Stimulated activated CD8-positive, alpha-beta memory T cell treated with anti-CD3 and anti-CD28 coated beads, Interleukin-4, amount 100 ng/mL, for 24 hours (primary cell): ENCODE data around the gene CAST.

ENCODE experiments used
- DNase-seq: peaks from one replicate; pipeline ENCODE4 v3.0.0-alpha.2; 2020; ENCODE audit warnings: low read depth

The CAST gene

GRCh38 chr5:96648023-96648422 is 14.2 kb upstream of the CAST start:
- no peak for DNase-seq

DNA sequence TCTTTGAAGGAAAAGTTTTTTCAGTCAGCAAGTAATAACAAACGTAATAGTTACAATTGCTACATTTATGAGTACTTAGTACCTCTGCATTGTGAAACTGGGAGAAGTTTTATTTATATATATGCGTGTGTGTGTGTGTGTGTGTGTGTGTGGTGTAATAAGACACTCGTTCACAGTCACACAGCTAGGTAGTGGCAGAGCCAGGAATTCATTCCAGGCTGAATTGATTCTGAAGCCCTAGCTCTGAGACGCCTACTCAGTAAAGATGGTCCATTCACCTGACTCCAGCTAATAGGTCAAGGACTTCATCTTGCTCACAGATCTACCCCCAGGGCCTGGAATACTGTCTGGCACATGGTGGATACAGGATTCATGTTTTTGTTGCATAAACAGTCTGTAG is 13.6 kb upstream of the CAST start:
- no peak for DNase-seq

DNA sequence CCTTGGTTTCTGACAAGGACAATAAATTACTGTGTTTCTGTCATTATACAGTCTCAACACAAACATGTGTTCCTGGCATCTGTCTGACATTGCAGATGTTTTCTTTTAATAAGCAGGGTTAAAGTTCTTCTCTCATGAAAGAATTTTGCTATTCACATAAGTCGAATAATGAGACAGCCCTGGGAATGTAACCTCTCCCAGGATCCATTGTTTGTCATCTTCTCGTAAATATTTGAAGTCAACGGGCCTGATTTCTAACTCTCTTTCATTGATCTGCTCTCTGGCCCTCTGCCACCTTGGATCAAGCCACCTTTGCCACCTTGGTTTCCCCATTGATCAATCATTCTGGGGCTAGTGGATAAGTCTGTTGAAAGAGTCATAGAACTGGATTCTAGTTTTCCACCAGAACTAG is 12.9 kb upstream of the CAST start:
- no peak for DNase-seq

DNA sequence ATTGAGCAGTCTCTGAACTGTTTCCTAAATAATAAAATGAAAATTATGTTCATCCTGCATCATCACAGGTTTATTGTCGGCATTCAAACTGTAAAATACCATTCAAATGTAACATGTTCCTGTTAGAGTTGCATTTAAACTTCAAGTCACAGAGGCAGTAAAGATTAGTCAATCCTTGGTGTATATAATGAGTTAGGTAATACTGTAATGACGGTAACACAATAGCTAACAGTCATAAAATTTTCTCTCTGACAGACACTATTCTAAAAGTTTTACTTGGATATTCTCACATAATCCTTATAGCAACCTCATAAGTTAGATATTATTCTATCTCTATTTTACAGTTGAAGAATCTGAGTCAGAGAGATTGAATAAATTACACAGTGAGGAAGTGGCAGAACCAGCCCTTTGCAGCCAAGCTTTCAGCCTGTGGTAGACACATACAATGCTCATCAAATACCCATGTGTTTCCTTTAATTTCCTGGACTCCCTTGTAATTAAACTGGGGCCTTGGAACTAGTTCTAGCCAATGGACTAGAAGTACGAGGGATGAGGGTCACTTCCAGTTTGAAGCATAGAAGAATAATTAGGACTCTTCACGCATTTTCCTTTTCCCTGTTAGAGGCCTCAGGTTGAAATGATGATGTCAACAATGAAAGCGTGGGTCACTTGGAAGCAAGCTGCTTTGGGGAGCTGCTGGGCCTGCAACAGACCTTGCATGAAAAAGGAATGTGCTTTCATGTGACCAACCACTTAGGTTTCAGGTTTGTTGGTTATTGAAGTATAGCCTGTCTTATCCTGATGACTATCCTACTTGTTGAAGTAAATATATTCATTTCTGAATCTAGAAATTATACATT is 12.3 kb upstream of the CAST start:
- DNase-seq: no peak

- DNase-seq: no peak
Observed at GRCh38 chr5:96651047-96651446, 11.1 kb upstream of the CAST start.

DNA sequence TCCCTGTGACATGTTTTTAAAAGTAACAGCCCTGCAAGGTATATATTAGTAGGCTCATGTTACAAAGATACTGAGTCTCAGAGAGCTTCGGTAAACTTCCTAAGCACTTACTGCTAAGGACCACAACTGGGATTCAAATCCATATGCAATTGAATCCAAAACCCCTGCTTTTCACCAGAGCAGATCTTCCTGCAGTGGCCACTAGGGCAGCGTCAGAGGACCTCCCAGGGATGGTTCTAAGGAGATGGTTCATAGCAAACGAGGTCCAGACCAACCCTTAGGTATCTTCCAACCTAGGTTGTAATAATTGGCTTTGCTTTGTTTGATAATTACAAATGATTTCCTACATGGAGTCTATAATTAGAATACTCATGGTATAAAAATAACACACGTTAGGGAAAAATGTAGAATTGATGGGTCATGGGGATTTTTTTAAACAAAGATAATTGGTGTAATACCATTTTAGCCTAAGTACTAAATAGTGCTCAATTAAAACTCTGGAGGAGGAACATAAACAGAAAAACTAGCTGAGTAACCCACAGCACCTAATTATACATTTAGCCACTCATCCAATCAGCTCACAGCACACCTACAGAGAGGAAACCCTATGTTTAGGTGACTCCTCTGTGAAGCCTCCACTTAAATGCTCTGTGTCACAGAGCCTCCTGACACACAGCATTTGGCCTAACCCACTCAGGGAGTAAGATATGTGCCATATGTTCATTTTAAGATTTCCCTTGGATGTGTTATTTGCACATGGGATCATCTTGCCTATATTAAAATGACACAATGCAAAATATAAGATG is 10.0 kb upstream of the CAST start:
- DNase-seq: no peak

GRCh38 chr5:96652769-96653454 is 9.3 kb upstream of the CAST start:
- DNase-seq: no peak

DNA sequence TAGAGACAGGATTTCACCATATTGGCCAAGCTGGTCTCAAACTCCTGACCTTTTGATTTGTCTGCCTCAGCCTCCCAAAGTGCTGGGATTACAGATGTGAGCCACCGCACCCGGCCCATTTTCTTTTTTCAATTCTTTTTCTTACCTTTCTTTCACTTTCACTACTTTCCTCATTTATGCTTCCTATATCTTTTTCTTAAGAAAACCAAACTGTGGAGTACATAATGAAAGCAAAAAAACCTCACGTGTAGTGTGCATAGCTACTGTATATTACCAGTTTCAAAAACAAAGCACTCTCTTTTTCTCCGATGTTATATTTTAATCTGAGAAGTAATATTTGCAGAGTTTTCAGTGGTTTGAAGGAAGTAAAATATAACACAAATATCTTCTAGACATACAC is 8.0 kb upstream of the CAST start:
- no peak for DNase-seq

- DNase-seq: no peak
Observed at GRCh38 chr5:96655085-96655484, 7.1 kb upstream of the CAST start.

DNA sequence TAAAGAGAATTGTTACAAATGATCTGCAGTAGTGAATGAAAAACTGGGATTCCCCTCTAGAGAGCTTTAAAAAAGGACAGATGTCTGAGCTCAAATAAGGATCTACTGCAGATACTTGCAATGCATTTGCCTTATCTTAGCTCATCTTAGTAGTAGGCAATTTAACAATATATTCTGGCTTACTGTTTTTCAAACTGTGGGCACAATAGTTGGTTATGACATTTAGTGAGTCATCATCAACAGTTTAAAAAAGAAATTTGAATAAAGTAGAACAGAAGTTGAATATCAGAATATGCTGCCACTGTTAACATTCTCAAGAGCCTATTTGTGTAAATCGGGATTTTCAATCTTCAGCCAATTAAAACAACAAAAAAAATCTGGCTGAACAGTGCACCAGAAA is 6.7 kb upstream of the CAST start:
- DNase-seq: no peak

GRCh38 chr5:96657068-96657467 is 5.1 kb upstream of the CAST start:
- DNase-seq: no peak

DNA sequence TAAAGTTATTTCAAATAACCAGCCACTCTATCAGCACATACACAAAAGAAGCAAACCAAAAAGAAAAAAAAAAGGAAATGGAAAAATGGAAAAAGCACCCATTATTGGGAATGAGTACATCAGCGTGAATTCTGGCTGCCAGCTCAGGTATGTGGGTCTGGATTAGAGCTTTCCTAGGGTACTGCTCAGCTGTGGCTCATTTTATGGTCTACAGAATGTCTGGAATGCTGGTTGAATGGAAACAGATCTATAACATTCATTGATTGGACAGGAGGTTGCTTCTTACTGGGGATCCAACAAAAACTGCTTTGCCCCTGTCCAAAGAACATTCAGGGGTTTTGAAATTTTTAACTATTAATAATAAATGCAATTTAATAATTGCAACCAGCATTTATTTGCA is 3.9 kb upstream of the CAST start:
- DNase-seq: no peak

DNA sequence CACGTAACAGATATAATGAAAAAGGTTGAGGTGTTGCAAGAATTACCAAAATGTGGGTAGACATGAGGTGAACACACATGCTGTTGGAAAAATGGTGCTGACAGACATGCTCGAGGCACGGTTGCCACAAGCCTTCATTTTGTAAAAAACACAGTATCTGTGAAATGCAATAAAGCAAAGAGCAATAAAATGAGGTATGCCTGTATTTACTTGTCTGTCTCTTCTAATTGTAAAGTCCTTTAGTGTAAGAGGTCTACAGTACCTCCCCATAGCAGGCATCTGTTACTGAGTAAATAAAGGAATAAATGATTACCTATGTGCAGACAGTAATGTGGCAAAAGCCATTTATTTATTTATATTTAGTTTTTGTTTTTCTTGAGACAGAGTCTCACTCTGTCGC is 3.0 kb upstream of the CAST start:
- DNase-seq: no peak

GRCh38 chr5:96660971-96661854 is 963 bp upstream of the CAST start:
- DNase-seq: no peak

DNA sequence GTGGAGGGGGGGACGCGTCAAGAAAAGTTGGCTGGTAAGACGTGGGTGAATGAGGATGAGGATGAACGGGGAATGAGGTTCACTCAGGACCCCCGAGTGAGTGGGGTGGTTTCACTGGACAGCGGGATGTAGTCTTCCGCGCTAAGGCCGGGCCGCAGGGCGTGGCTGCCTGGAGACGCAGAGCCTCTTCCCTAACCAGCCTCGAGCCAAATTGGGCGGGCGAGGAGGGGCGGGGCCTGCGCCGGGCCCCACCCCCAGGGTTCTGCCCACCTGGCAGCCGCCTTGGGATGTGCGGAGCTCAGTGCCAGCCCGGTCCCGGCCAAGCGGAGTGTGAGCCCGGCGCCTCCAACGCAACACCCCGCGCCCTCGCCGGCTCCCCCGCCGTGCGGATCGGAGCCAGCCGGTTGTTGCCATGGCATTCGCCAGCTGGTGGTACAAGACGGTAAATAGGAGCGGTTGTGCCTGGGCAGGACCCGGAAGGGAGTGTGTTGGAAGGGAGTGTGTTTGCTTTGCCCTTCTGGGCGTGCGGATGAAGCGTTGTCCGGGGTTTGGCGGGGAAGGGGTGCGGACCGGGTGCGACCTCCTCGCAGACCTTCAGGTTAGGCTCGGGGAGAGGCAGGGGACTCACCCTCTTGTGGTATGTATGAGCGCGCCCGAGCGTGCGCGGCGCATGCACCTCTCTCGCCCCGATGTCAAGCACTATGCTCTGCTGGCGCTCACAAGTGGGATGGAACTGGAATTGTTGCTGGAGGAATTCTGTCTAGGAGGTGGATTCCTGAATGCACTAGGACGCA is 746 bp downstream of the CAST start:
- DNase-seq: peak; percentile 83

- no peak for DNase-seq
Observed at GRCh38 chr5:96663608-96664007, 1.4 kb downstream of the CAST start.

- no peak for DNase-seq
Observed at GRCh38 chr5:96664669-96665068, 2.5 kb downstream of the CAST start.

- DNase-seq: no peak
Observed at GRCh38 chr5:96668725-96669124, 6.5 kb downstream of the CAST start.

DNA sequence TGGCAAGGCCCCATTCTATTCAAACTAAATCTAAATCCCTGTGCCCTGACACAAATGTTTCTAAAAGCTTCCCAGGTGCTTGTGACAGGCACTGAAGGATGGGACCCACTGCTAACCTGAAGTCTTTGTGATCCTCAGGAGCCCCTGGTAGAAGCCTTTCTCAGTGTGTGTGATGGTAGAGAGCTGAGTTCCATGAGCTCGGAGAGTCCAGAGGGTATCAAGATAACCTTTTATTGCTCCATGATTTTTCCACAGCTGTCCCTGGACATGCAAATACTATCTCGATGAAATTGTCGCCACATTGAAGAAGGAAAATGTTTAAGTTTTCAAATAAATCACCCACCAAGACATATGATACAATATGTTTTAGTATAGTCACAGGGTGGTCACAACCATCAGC is 7.7 kb downstream of the CAST start:
- DNase-seq: no peak

DNA sequence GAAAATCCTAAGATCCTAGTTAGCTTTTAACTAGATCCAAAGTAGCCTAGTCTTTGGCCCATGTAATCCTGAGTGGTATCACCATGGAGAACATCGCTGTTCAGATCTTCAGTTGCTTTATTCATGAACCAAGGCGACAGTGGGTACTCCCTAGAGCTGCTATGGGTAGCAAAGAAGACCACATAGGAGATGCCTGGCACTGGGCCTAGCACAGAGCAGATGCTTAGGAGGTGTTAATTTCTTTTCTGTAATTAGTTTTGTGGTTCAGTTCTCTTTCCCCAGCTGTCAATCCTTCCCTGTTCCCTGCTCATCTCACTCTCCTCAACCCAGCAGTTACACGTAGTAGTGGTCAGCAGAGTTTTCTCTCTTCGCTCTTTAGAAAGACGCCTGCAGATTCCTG is 9.3 kb downstream of the CAST start:
- DNase-seq: no peak

- DNase-seq: no peak
Observed at GRCh38 chr5:96673127-96673526, 11.0 kb downstream of the CAST start.
